LNCaP clone FGC (cell line): ENCODE results near the gene NANS.
"Not testable (repeated sequence)": the region's sequence is repeated elsewhere in the genome, so short reads cannot be mapped to it uniquely, and the experiment has no call there.

Source experiments
- DNase-seq: peaks from one replicate; pipeline ENCODE4 v3.0.0-alpha.2; 2011; ENCODE audit warnings: low read depth
- H3K4me3 ChIP-seq: 2 replicates; pipeline ENCODE4 v1.5.1; 2011; ENCODE audit warnings: mild to moderate bottlenecking, low read depth, low read length, control low read depth
- CTCF ChIP-seq: IDR thresholded peaks from 2 replicates; pipeline ENCODE4 v1.5.1; 2012; ENCODE audit warnings: mild to moderate bottlenecking; ENCODE audit not compliant: control insufficient read depth, insufficient read depth; ENCODE audit errors: extremely low read depth

Gene NANS

GRCh38 chr9:98121058-98121457 is 64.5 kb downstream of the NANS start:
- peak; percentile 71 for TF ChIP-seq CTCF
- peak; percentile 99 for DNase-seq
- no peak overlapping the region for H3K4me3 ChIP-seq

- DNase-seq, H3K4me3 ChIP-seq: not testable (repeated sequence)
These were observed 67.6 kb downstream of the NANS start for GRCh38 chr9:98124091-98124490.

- DNase-seq, result no peak
- no peak for TF ChIP-seq CTCF
- H3K4me3 ChIP-seq, result no peak overlapping the region
These were observed 68.3 kb downstream of the NANS start for GRCh38 chr9:98124637-98125426.

- TF ChIP-seq CTCF, result no peak
- DNase-seq, result no peak
- no peak overlapping the region for H3K4me3 ChIP-seq
These were observed 70.7 kb downstream of the NANS start for GRCh38 chr9:98127226-98127625.

- no peak for TF ChIP-seq CTCF
- no peak for DNase-seq
- H3K4me3 ChIP-seq, result no peak overlapping the region
These were observed 71.8 kb downstream of the NANS start for GRCh38 chr9:98128316-98128715.

GRCh38 chr9:98129451-98129881 is 72.9 kb downstream of the NANS start:
- DNase-seq, result no peak
- TF ChIP-seq CTCF, result no peak
- no peak overlapping the region for H3K4me3 ChIP-seq

- DNase-seq, H3K4me3 ChIP-seq: not testable (repeated sequence)
These were observed 73.5 kb downstream of the NANS start for GRCh38 chr9:98130060-98130459.

GRCh38 chr9:98130576-98131228 is 74.2 kb downstream of the NANS start:
- DNase-seq, result no peak
- TF ChIP-seq CTCF, result no peak

More at GRCh38 chr9:98130576-98131228, 74.2 kb downstream of the NANS start:
- no peak overlapping the region for H3K4me3 ChIP-seq
